CD4-positive, alpha-beta T cell treated with Interferon gamma for 1 hour (primary cell): ENCODE results near the gene DOCK1.

Experiments used
- DNase-seq: peaks from one replicate; pipeline ENCODE4 v3.0.0-alpha.2; 2020

DOCK1 gene

GRCh38 chr10:127451628-127452027 is 546.4 kb downstream of the DOCK1 start:
- no peak for DNase-seq

GRCh38 chr10:127452568-127452967 is 547.3 kb downstream of the DOCK1 start:
- no peak for DNase-seq

GRCh38 chr10:127453706-127454105 is 548.5 kb downstream of the DOCK1 start:
- no peak for DNase-seq

- no peak for DNase-seq
These were observed 550.9 kb downstream of the DOCK1 start for GRCh38 chr10:127456122-127456521.

GRCh38 chr10:127458016-127458810 is 553.0 kb downstream of the DOCK1 start:
- no peak for DNase-seq

- DNase-seq, result no peak
These were observed 553.6 kb downstream of the DOCK1 start for GRCh38 chr10:127458829-127459228.

GRCh38 chr10:127459918-127460317 is 554.7 kb downstream of the DOCK1 start:
- DNase-seq, result no peak

GRCh38 chr10:127462643-127463295 is 557.5 kb downstream of the DOCK1 start:
- no peak for DNase-seq

- no peak for DNase-seq
These were observed 558.3 kb downstream of the DOCK1 start for GRCh38 chr10:127463548-127463947.

GRCh38 chr10:127464561-127464960 is 559.3 kb downstream of the DOCK1 start:
- no peak for DNase-seq

GRCh38 chr10:127467811-127468210 is 562.6 kb downstream of the DOCK1 start:
- DNase-seq, result no peak

GRCh38 chr10:127468632-127469031 is 563.4 kb downstream of the DOCK1 start:
- DNase-seq, result no peak

- no peak for DNase-seq
These were observed 565.7 kb downstream of the DOCK1 start for GRCh38 chr10:127470911-127471310.

- no peak for DNase-seq
These were observed 567.7 kb downstream of the DOCK1 start for GRCh38 chr10:127472976-127473375.

- DNase-seq, result no peak
These were observed 569.3 kb downstream of the DOCK1 start for GRCh38 chr10:127474501-127474900.

- DNase-seq, result no peak
These were observed 580.1 kb downstream of the DOCK1 start for GRCh38 chr10:127485153-127485857.

GRCh38 chr10:127486355-127486754 is 581.1 kb downstream of the DOCK1 start:
- DNase-seq, result no peak

- no peak for DNase-seq
These were observed 587.5 kb downstream of the DOCK1 start for GRCh38 chr10:127492607-127493250.

- no peak for DNase-seq
These were observed 590.8 kb downstream of the DOCK1 start for GRCh38 chr10:127496035-127496434.

GRCh38 chr10:127497685-127498084 is 592.5 kb downstream of the DOCK1 start:
- DNase-seq, result no peak

- no peak for DNase-seq
These were observed 592.9 kb downstream of the DOCK1 start for GRCh38 chr10:127498087-127498486.

- no peak for DNase-seq
These were observed 594.9 kb downstream of the DOCK1 start for GRCh38 chr10:127500127-127500526.
